HG03025 (cell line): ENCODE measurements around the gene PKN1.
"Not testable (repeated sequence)": the region's sequence is repeated elsewhere in the genome, so short reads cannot be mapped to it uniquely, and the experiment has no call there.

Source experiments
- ATAC-seq: cut with Tn5 transposase; IDR thresholded peaks from one replicate; pipeline ENCODE4 v1.9.1; 2021; ENCODE audit warnings: mild to moderate bottlenecking, moderate library complexity; ENCODE audit not compliant: unreplicated experiment, low FRiP score

Gene PKN1

GRCh38 chr19:14432791-14433553 lies at the start of gene PKN1:
PKN1 (plus strand) TSS chr19:14433306; CDS start chr19:14433522, 216 bp downstream.
- ATAC-seq: no peak

- no peak for ATAC-seq
These were observed 49.2 kb upstream of the PKN1 start for GRCh38 chr19:14383661-14384555.

GRCh38 chr19:14385492-14385891 lies 47.6 kb upstream of the PKN1 start:
- no peak for ATAC-seq

GRCh38 chr19:14390548-14390947 lies 42.6 kb upstream of the PKN1 start:
- no peak for ATAC-seq

GRCh38 chr19:14391156-14391821 lies 41.8 kb upstream of the PKN1 start:
- ATAC-seq: no peak

- ATAC-seq: no peak
These were observed 39.8 kb upstream of the PKN1 start for GRCh38 chr19:14393329-14393728.

GRCh38 chr19:14394167-14394566 lies 38.9 kb upstream of the PKN1 start:
- no peak for ATAC-seq

- ATAC-seq: no peak
These were observed 37.8 kb upstream of the PKN1 start for GRCh38 chr19:14395262-14395661.

- no peak for ATAC-seq
These were observed 37.3 kb upstream of the PKN1 start for GRCh38 chr19:14395710-14396336.

- not testable (repeated sequence) for ATAC-seq
These were observed 36.4 kb upstream of the PKN1 start for GRCh38 chr19:14396730-14397129.

- ATAC-seq: not testable (repeated sequence)
These were observed 35.9 kb upstream of the PKN1 start for GRCh38 chr19:14397168-14397567.

GRCh38 chr19:14400951-14401431 lies 32.1 kb upstream of the PKN1 start:
- no peak for ATAC-seq

- ATAC-seq: no peak
These were observed 31.5 kb upstream of the PKN1 start for GRCh38 chr19:14401468-14402195.

- ATAC-seq: no peak
These were observed 30.6 kb upstream of the PKN1 start for GRCh38 chr19:14402332-14403144.

- ATAC-seq: not testable (repeated sequence)
These were observed 29.8 kb upstream of the PKN1 start for GRCh38 chr19:14403145-14403930.

- no peak for ATAC-seq
These were observed 28.8 kb upstream of the PKN1 start for GRCh38 chr19:14404312-14404711.

GRCh38 chr19:14405380-14405757 lies 27.7 kb upstream of the PKN1 start:
- ATAC-seq: no peak
